OCI-LY1 (cell line): ENCODE measurements around the gene CDKN2AIPNL.

ENCODE experiments used
- H2AFZ ChIP-seq: fragments of 200-600 bp; sonication (generic), shearing (Covaris generic); 2 replicates; pipeline ENCODE4 v1.6.0; 2014; ENCODE audit warnings: antibody characterized with exemption, mild to moderate bottlenecking, low read length
- H3F3A ChIP-seq: fragments of 200-600 bp; sonication (generic), shearing (Covaris generic); 2 replicates; pipeline ENCODE4 v1.6.0; 2014; ENCODE audit warnings: mild to moderate bottlenecking, antibody characterized with exemption, low read length, moderate library complexity; ENCODE audit not compliant: insufficient read depth
- H3K27ac ChIP-seq: fragments of 200-600 bp; sonication (generic); 2 replicates; pipeline ENCODE4 v1.5.1; 2014; ENCODE audit warnings: low read length, mixed run types, mild to moderate bottlenecking, low read depth; ENCODE audit not compliant: poor library complexity, severe bottlenecking
- H3K27me3 ChIP-seq: fragments of 200-600 bp; sonication (generic); 2 replicates; pipeline ENCODE4 v1.6.0; 2014; ENCODE audit warnings: antibody characterized with exemption, mild to moderate bottlenecking, low read length, moderate library complexity; ENCODE audit not compliant: insufficient read depth
- H3K36me3 ChIP-seq: fragments of 200-600 bp; sonication (generic); 2 replicates; pipeline ENCODE4 v1.6.1; 2014; ENCODE audit warnings: mild to moderate bottlenecking, antibody characterized with exemption, low read length, moderate library complexity, mixed read lengths; ENCODE audit not compliant: insufficient read depth
- H3K4me1 ChIP-seq: fragments of 200-600 bp; sonication (generic); 2 replicates; pipeline ENCODE4 v1.5.1; 2014; ENCODE audit warnings: mild to moderate bottlenecking, low read length, moderate library complexity; ENCODE audit not compliant: insufficient read depth, severe bottlenecking
- H3K4me2 ChIP-seq: fragments of 200-600 bp; sonication (generic), shearing (Covaris generic); 2 replicates; pipeline ENCODE4 v1.6.1; 2014; ENCODE audit warnings: low read length
- H3K4me3 ChIP-seq: fragments of 200-600 bp; sonication (generic); 2 replicates; pipeline ENCODE4 v1.5.1; 2014; ENCODE audit warnings: low read length, low read depth, mild to moderate bottlenecking, mixed read lengths; ENCODE audit not compliant: poor library complexity, severe bottlenecking
- H3K79me2 ChIP-seq: fragments of 200-600 bp; shearing (Covaris generic); 2 replicates; pipeline ENCODE4 v1.6.1; 2016; ENCODE audit warnings: mixed run types, low read length, mixed read lengths; ENCODE audit not compliant: insufficient read depth
- H3K9ac ChIP-seq: fragments of 200-600 bp; sonication (generic), shearing (Covaris generic); 2 replicates; pipeline ENCODE4 v1.6.1; 2014; ENCODE audit warnings: mild to moderate bottlenecking, low read length, mixed read lengths
- H3K9me2 ChIP-seq: fragments of 200-600 bp; sonication (generic), shearing (Covaris generic); 2 replicates; pipeline ENCODE4 v1.6.1; 2014; ENCODE audit warnings: low read depth, mild to moderate bottlenecking, low read length, mixed read lengths
- H3K9me3 ChIP-seq: fragments of 200-600 bp; shearing (Covaris generic); 2 replicates; pipeline ENCODE4 v1.6.1; 2014; ENCODE audit warnings: low read length, mixed read lengths
- H4K20me1 ChIP-seq: fragments of 200-600 bp; sonication (generic), shearing (Covaris generic); 2 replicates; pipeline ENCODE4 v1.6.0; 2016; ENCODE audit warnings: mild to moderate bottlenecking, low read length; ENCODE audit not compliant: insufficient read depth
- CTCF ChIP-seq: fragments of 200-600 bp; sonication (generic), shearing (Covaris generic); IDR thresholded peaks from 2 replicates; pipeline ENCODE4 v1.5.1; 2017; ENCODE audit warnings: mild to moderate bottlenecking, antibody characterized with exemption, low read length, moderate library complexity, mixed read lengths
- EZH2 ChIP-seq: fragments of 200-600 bp; sonication (generic), shearing (Covaris generic); IDR thresholded peaks from 2 replicates; pipeline ENCODE4 v1.8.0; 2017; ENCODE audit warnings: borderline replicate concordance, mixed run types, mild to moderate bottlenecking, antibody characterized with exemption, low read length, moderate library complexity, mixed read lengths

The CDKN2AIPNL gene

GRCh38 chr5:134371834-134372340 lies 39.8 kb downstream of the CDKN2AIPNL start:
- Histone ChIP-seq H3K9ac (peak overlapping the region; percentile 88), H3K4me2 (peak overlapping the region; percentile 87), H2AFZ (no peak overlapping the region), H3K9me2 (no peaks in the 10 kb centered on the region), H3K79me2 (peaks cover 37% of the 10 kb centered on the region), H3K4me3 (peak overlapping the region; percentile 78), H3K27me3 (no peaks in the 10 kb centered on the region), H3K27ac (peak overlapping the region; percentile 41), H3K4me1 (peaks cover 34% of the 10 kb centered on the region), H3F3A (no peaks in the 10 kb centered on the region), H3K9me3 (no peaks in the 10 kb centered on the region), H4K20me1 (0 out of 2 replicates have a peak, but pooled peaks cover 2% of the 10 kb centered on the region), H3K36me3 (peaks cover 33% of the 10 kb centered on the region)
- TF ChIP-seq EZH2 (no peak), CTCF (no peak)

- no peaks in the 10 kb centered on the region for H3K27me3 ChIP-seq
- no peaks in the 10 kb centered on the region for H3F3A ChIP-seq
- H3K36me3 ChIP-seq: peaks cover 27% of the 10 kb centered on the region
- peaks cover 39% of the 10 kb centered on the region for H3K4me1 ChIP-seq
- H3K4me2 ChIP-seq: peak within 1 kb of the TSS; percentile 87
- H4K20me1 ChIP-seq: 0 out of 2 replicates have a peak, but pooled peaks cover 2% of the 10 kb centered on the region
- peak within 1 kb of the TSS; percentile 76 for H3K27ac ChIP-seq
- peak within 1 kb of the TSS; percentile 65 for H2AFZ ChIP-seq
- H3K9me2 ChIP-seq: no peaks in the 10 kb centered on the region
- TF ChIP-seq EZH2 (no peak), CTCF (no peak)
- H3K4me3 ChIP-seq: peak within 1 kb of the TSS; percentile 78
- H3K9me3 ChIP-seq: no peaks in the 10 kb centered on the region
- H3K79me2 ChIP-seq: peaks cover 42% of the 10 kb centered on the region
- H3K9ac ChIP-seq: peak within 1 kb of the TSS; percentile 88
These were observed 40.5 kb downstream of the CDKN2AIPNL start, which contains the start of gene UBE2B for GRCh38 chr5:134370871-134371833. Gene UBE2B (plus strand): TSS chr5:134371569. CDS start chr5:134371596, 27 bp downstream.

GRCh38 chr5:134370311-134370870 lies 41.3 kb downstream of the CDKN2AIPNL start:
- no peaks in the 10 kb centered on the region for H3K9me3 ChIP-seq
- peak overlapping the region; percentile 87 for H3K4me2 ChIP-seq

More at GRCh38 chr5:134370311-134370870, 41.3 kb downstream of the CDKN2AIPNL start:
- Histone ChIP-seq H3K27ac (peak overlapping the region; percentile 76), H3K9me2 (no peaks in the 10 kb centered on the region), H3F3A (no peaks in the 10 kb centered on the region), H3K4me1 (peaks cover 47% of the 10 kb centered on the region), H4K20me1 (0 out of 2 replicates have a peak, but pooled peaks cover 2% of the 10 kb centered on the region), H3K27me3 (no peaks in the 10 kb centered on the region), H3K9ac (peak overlapping the region; percentile 88), H2AFZ (peak overlapping the region; percentile 65; the same call in 1 of the 2 replicates), H3K4me3 (peak overlapping the region; percentile 78), H3K36me3 (peaks cover 22% of the 10 kb centered on the region), H3K79me2 (peaks cover 46% of the 10 kb centered on the region)
- TF ChIP-seq EZH2: no peak
